Fibroblast of skin of left quadriceps (primary cell): ENCODE measurements around the gene MISP3.

ENCODE experiments used
- DNase-seq, 2 experiments: peaks; one replicate each; pipeline ENCODE4 v3.0.0-alpha.2; 2013; ENCODE audit warnings: low read depth in 2 of 2

Gene MISP3

GRCh38 chr19:14122924-14123323 is 50.3 kb downstream of the MISP3 start:
- DNase-seq = no peak
